GM18873 (cell line): Measurements from ENCODE around the gene TRABD.

ENCODE experiments used
- ATAC-seq: cut with Tn5 transposase; IDR thresholded peaks from one replicate; pipeline ENCODE4 v1.9.1; 2021; ENCODE audit warnings: mild to moderate bottlenecking, moderate library complexity, moderate number of reproducible peaks; ENCODE audit not compliant: unreplicated experiment, low FRiP score

Gene TRABD

GRCh38 chr22:50184902-50185374 lies 775 bp upstream of the TRABD start:
- ATAC-seq = no peak

GRCh38 chr22:50186181-50186714 lies 535 bp downstream of the TRABD start:
- no peak for ATAC-seq

- no peak for ATAC-seq
Measured at GRCh38 chr22:50186761-50187523, 1.2 kb downstream of the TRABD start.

GRCh38 chr22:50188356-50188755 lies 2.6 kb downstream of the TRABD start:
- no peak for ATAC-seq

GRCh38 chr22:50189184-50189848 lies 3.6 kb downstream of the TRABD start:
- ATAC-seq = no peak

GRCh38 chr22:50189849-50190181 lies 4.1 kb downstream of the TRABD start:
- ATAC-seq = no peak

GRCh38 chr22:50190182-50190940 lies 4.6 kb downstream of the TRABD start:
- ATAC-seq = peak; percentile 33

GRCh38 chr22:50190941-50191741 lies 5.4 kb downstream of the TRABD start:
- ATAC-seq = no peak

- no peak for ATAC-seq
Measured at GRCh38 chr22:50192436-50193204, 6.9 kb downstream of the TRABD start.

GRCh38 chr22:50193621-50194020 lies 7.9 kb downstream of the TRABD start:
- no peak for ATAC-seq

- no peak for ATAC-seq
Measured at GRCh38 chr22:50194037-50194805, 8.5 kb downstream of the TRABD start.

GRCh38 chr22:50196256-50196655 lies 10.5 kb downstream of the TRABD start:
- no peak for ATAC-seq

GRCh38 chr22:50197000-50197800 lies 11.5 kb downstream of the TRABD start:
- no peak for ATAC-seq

- ATAC-seq = no peak
Measured at GRCh38 chr22:50197856-50198623, 12.3 kb downstream of the TRABD start.

GRCh38 chr22:50198624-50199017 lies 12.9 kb downstream of the TRABD start:
- no peak for ATAC-seq

GRCh38 chr22:50199251-50199721 lies 13.6 kb downstream of the TRABD start:
- ATAC-seq = no peak

GRCh38 chr22:50199829-50200460 lies 14.2 kb downstream of the TRABD start:
- ATAC-seq = no peak
